CD4-positive, alpha-beta T cell treated with Interleukin-15 for 1 hour (primary cell): ENCODE results near the gene CEACAM19.
A peak's percentile ranks its signal among the peaks of the same experiment; 100 is the strongest.
"Not testable (repeated sequence)": the region's sequence is repeated elsewhere in the genome, so short reads cannot be mapped to it uniquely, and the experiment has no call there.

ENCODE experiments used
- DNase-seq: peaks from one replicate; pipeline ENCODE4 v3.0.0-alpha.2; 2020

Gene CEACAM19

GRCh38 chr19:44703336-44704078, 32.2 kb downstream of the CEACAM19 start:
- DNase-seq: no peak

- no peak for DNase-seq
These were observed 33.7 kb downstream of the CEACAM19 start for GRCh38 chr19:44704982-44705381.

- DNase-seq: no peak
These were observed 34.3 kb downstream of the CEACAM19 start for GRCh38 chr19:44705502-44706010.

- no peak for DNase-seq
These were observed 35.4 kb downstream of the CEACAM19 start for GRCh38 chr19:44706506-44707236.

- no peak for DNase-seq
These were observed 36.5 kb downstream of the CEACAM19 start for GRCh38 chr19:44707794-44708193.

- DNase-seq: no peak
These were observed 37.7 kb downstream of the CEACAM19 start for GRCh38 chr19:44708940-44709339.

GRCh38 chr19:44709434-44710266, 38.4 kb downstream of the CEACAM19 start:
- not testable (repeated sequence) for DNase-seq

- no peak for DNase-seq
These were observed 39.2 kb downstream of the CEACAM19 start for GRCh38 chr19:44710483-44710882.

GRCh38 chr19:44712864-44713515, 41.7 kb downstream of the CEACAM19 start:
- no peak for DNase-seq

GRCh38 chr19:44714597-44715169, 43.4 kb downstream of the CEACAM19 start:
- DNase-seq: no peak

- DNase-seq: no peak
These were observed 46.3 kb downstream of the CEACAM19 start for GRCh38 chr19:44717603-44718002.

GRCh38 chr19:44718441-44719261, 47.4 kb downstream of the CEACAM19 start:
- no peak for DNase-seq

- no peak for DNase-seq
These were observed 48.0 kb downstream of the CEACAM19 start for GRCh38 chr19:44719262-44719701.

- DNase-seq: not testable (repeated sequence)
These were observed 49.1 kb downstream of the CEACAM19 start for GRCh38 chr19:44720396-44720795.

GRCh38 chr19:44720945-44721344, 49.7 kb downstream of the CEACAM19 start:
- DNase-seq: no peak

- not testable (repeated sequence) for DNase-seq
These were observed 50.1 kb downstream of the CEACAM19 start for GRCh38 chr19:44721369-44721768.

- DNase-seq: peak; percentile 69
These were observed 51.1 kb downstream of the CEACAM19 start for GRCh38 chr19:44722131-44723121.

- peak; percentile 23 for DNase-seq
These were observed 52.1 kb downstream of the CEACAM19 start for GRCh38 chr19:44723299-44723951.

- peak; percentile 82 for DNase-seq
These were observed 52.7 kb downstream of the CEACAM19 start for GRCh38 chr19:44723952-44724319.
